Cardiac septum (tissue), 1 donor: Measurements from ENCODE around the gene SMPX. TPM values are rescaled to one million over a fixed set of nuclear protein-coding genes. Genes with fewer than 3 reads are reported as not detected.

Experiments
- DNase-seq: peaks from one replicate; pipeline ENCODE4 v3.0.0-alpha.2; 2020; ENCODE audit warnings: low spot score
- intact Hi-C: fragments of 100-400 bp; cut with DNase I; formaldehyde crosslinking; loops from one replicate; pipeline ENCODE4 v1.14.0; 2022
- total RNA-seq: library from RNA; stranded (reverse); fragmentation: NEBNext Ultra II Directional; extraction: Animal tissue kit (Norgen Biotek cat#: 25700); gene quantifications from one replicate; pipeline ENCODE4 v1.2.1, GENCODE V29; 2021
- donor health status: DM: no; HTN: no; CAD: no.

SMPX gene
- total RNA-seq, 1 donor from 2014 or later: 732 TPM

DNA sequence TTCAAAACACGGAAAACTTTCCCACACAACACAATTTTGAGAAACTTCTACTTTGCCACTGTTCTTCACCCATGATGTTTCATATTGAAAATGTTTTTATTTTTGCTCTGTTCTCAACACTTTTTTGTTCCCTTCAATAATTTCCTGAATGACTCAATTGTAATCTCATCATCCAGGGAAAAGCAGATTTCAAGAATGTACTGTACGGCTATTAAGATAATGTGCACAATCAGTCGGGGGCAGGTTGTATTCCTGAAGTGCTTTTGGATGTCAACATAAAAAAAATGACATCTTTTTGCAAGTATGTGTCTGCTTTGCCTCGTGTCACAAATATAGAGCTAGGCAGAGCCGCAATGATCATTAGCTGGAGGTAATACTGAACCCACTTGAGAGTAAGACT is 9.7 kb downstream of the SMPX start:
- intact Hi-C loops: loop anchor here (10.0 kb wide), 1 partner anchor 1223 kb away; no protein-coding TSS in a partner anchor
- DNase-seq: no peak

DNA sequence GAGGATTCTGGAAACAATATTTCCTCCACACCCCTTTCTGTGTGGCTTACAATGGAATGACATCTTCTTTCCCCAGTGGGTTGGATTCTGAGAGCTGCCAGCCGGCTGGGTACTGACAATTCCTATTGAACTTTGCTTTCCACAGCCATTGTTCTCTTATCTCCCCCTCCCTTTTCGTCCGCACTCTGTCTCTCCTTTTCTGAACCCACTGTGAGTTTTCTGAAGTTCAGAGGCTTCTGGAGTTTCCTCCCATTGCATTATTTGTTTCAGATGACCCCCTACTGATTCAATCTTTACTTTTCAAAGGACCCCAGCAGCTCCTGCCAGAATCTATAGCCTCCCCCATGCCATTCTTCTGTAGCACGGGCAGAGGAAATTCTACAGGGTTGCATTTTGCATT is 10.4 kb downstream of the SMPX start:
- intact Hi-C loops: loop anchor here (10.0 kb wide), 1 partner anchor 1223 kb away; no protein-coding TSS in a partner anchor
- DNase-seq: no peak

DNA sequence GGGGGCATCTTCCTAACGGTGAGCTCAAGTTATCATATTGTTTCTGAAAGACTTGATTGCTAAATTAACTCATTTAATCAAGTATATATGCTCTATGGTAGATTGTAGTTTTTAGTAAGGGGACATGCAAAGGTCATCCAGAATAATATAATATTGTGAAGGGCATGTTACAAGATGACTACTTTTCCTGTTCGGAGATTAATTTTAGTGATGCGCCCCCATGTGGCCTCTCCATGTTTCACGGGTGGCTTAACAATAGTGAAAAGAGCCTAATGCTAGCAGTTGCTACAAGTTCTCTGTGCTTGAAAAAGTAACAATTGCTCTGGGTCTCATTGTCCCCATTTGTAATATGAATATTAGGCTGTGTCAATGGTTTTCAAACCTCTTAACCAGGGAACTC is 12.2 kb downstream of the SMPX start:
- no peak for DNase-seq
- intact Hi-C loops: loop anchor here (10.0 kb wide), 1 partner anchor 1221 kb away; no protein-coding TSS in a partner anchor

DNA sequence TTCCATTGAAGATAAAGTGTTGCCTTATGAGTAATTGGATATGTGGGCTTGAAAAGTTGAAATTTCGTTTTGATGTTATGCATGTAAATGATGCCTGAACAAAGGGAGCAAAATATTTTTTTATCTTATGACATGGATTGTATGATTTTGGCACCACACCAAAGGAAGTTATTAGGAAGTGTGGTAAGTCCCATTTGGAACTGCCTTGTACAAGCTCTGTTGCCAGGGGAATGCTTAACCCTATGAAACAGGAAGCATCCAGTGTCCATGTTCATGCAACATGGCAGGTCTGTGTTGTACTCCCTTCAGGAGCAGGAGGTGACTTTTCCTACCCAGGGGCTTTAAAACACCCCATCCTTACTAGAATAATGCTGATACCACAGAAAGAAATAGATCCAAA is 13.2 kb downstream of the SMPX start:
- intact Hi-C loops: loop anchor here (10.0 kb wide), 1 partner anchor 1220 kb away; no protein-coding TSS in a partner anchor
- DNase-seq: no peak

DNA sequence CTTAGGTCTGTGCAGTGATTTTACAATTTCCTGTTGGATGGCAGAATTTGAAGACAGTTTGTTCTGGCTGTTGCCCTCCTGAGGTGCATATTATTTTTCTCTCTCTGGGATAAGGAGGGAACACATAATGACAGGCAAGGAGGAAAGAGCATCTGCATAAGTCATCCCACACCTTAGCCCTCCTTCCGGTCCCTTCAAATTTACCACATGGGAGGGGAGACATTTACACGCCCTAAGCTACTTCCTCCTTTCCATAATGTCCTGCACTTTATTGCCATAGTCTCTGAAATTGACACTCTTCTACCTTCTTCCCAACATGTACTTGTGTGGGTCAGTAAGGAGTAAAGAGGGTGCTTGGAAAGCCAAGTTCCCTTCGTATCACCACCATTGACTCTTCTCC is 13.9 kb downstream of the SMPX start:
- DNase-seq: no peak
- intact Hi-C loops: loop anchor here (10.0 kb wide), 1 partner anchor 1219 kb away; no protein-coding TSS in a partner anchor

DNA sequence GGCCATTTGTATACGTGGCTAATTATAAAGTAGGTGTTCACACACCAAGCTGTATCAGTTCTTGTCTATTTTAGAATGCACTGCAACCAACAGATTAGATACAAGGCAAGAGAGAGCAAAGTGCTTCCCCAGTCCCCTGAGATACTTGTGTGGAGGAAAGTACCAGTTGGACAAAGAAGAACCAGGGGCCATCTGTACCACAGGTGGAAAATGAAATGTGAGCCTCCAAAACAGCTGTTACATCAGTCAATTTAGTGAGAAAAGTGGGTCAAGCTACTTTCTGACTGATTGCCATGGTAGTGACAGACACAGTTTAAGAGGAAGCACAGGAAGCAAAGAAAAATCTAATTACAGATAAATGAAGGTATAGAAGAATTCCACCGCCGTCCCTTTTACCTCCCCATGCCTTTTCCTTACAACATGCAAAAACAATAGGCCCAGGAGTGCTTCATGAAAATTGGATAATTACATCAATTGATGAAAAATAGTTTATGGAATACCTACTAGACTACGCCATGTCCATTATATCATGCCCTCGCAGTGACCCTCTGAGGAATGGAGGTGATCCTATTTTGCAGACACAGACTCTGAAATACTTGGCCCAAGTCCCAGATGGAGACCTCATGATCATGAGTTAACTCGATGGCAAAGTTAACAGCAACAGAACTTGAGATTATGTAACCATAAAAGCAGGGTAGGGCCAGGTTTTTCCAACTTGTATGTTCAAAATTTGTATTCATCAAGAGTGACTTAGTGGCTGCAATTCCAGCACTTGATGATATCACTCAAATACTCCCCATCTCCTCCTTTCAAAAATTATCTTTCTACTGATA is 15.8 kb downstream of the SMPX start:
- intact Hi-C loops: loop anchor here (10.0 kb wide), 1 partner anchor 1217 kb away; no protein-coding TSS in a partner anchor
- DNase-seq: no peak

DNA sequence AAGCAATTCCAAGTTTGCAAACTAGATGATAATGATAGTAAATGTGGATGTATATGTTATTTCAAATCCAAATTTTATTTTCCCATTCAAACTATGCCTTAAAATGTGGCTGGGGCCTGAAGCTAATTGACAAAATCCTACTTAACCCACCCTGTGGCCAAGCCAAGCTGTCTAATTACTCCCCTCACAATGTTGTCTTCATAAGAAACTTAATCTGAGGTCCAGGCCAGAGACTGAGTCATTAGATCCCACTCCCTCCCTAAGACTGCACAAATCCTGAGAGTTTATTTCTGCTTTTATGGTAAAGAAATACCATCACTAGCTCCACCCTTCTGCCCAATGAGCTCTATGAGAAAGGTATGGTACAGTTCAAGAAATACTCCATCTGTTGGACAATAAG is 16.6 kb downstream of the SMPX start:
- DNase-seq: no peak
- intact Hi-C loops: loop anchor here (10.0 kb wide), 1 partner anchor 1217 kb away; no protein-coding TSS in a partner anchor

DNA sequence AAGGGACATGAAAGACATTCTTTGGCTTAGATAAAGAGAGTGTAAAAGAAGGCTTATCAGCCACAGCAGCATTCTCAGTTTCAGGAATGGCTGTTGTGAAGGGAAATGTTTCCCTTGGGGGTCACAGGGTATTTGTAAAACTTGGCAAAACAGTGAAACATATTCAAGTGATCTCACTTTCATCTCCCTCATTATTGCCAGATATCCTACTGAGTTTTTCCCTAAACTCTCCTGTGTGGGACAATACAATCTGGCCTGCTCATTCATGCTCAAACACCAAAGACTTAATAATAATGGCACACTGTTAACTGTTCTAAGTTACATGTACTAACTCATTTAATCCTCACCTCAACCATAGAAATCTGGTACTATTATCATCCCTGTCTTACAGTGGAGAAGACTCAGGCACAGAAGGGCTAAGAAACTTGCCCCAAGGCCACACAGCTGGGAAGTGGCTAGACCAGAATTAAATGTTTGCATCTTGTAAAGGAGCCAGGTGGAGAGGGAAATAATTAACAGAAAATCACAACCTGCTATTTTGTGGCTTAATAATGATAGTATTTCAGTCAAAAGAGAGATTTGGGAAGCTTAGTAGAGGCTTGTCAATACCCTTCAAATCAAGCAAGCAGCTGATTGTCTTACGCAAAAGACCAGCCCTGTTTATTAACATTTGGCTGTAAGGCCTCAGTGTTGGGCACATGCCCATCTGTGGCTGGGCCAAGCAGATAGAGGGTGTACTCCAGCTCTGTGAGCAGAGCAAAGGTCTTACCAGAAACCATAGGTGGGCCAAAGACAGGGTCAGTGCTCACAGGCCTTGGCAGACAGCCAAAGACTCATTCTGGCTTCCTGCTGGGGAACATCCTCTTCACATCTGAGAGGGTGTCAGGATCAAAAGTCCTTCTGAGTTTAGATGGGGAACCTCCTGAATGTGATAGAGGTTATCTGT is 17.3 kb downstream of the SMPX start:
- intact Hi-C loops: loop anchor here (10.0 kb wide), 1 partner anchor 1216 kb away; no protein-coding TSS in a partner anchor

DNA sequence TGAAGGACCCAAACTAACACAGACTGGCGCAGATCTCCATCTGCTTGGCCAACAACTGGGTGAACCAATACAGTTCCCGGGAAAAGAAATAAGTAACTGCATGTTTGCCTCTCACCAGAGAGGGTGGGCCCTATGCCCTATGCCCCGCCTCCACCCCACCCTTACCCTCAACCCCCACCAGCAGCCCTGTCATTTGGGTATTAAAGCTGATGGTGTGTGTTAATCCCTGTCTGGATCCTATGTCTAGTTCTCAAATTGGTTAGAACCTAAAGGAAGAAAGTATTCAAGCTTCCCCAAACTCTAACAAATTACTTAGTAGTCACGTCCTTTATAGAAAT is 19.0 kb downstream of the SMPX start:
- intact Hi-C loops: no loop called here
- DNase-seq: no peak

More for the DNA sequence above, 17.3 kb downstream of the SMPX start:
- DNase-seq: no peak

DNA sequence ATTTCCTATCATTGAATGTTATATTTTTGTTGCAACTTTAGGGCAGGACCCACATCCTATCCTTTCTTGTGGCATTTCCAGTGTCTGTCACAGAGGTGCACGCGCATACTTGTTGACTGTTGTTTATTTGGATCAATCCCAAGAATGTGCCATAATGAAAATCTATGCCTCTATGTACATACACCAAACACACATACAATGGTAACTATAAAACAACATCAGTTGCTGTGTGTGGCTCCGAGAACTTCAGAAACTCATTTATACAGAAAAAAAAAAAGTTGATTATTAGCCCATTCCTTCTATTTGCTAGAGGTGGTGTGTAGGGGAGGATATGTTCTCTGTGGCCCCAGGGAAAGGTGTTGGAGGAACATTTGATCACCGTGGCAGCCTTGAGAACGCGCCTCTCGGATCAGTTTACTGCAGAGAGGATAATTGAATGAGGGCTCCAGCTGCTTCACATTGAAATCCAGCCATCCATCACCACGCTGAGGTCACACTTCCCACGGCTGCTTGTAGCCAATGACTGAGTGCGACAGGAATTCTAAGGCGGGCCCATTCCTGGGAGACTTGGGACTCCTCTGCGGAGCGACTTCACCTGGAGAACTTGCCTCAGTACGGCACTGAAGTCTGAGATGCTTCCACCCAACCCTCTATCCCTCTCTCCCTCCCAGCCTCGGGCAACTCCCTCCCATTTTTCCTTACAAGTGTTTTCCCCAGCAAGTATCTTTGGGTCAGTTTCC is 19.5 kb downstream of the SMPX start:
- DNase-seq: no peak
- intact Hi-C loops: no loop called here

DNA sequence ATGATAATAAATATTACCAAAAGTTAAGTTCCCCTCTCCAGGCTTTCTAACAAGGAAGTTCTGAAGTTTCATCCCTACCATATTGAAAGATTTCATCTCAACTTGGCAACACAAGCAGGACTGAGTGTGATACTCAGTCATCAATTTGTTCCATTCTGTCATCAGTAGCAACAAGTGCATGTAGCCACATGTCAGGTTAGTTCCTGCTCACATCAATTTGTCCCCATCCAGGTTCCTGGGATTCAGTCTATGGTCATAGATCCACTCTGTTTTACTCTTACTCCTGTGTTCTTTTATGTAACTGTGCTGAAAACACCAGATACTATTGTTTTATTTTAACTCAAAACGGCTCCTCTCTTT is 22.2 kb downstream of the SMPX start:
- no peak for DNase-seq
- intact Hi-C loops: no loop called here

DNA sequence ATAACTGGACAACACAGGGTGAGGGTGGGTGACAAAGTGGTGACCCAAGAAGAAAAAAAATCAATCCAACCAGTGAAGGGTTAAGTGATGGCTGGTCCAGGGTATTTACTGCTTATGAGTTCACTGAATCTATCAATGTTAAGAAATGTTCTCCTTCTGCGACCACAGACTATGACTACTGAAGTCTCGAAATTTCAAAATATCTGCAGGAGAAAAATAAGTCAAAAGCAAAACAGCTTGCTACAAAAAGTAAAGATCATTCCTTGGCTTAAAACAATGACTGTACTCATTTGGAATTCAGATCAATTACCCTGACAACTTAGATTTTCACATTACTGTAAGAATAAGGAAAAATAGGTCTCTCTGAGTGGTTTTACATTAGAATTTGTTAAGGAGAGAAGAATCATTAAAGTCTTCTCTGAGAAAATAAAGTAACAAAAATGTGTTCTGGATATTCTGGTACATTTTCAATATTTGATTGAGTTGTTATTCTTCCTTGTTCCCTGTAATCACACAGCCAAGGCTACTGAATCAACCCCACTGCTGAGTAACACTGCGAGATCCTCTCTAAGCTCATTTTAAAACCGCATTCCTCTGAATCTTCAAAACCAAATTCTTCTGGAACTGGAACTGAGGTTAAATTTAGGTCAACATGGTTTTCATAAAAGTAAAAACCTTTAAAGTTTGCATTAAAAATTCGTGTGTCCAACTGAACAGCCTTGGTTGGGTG is 22.7 kb downstream of the SMPX start:
- no peak for DNase-seq
- intact Hi-C loops: no loop called here

DNA sequence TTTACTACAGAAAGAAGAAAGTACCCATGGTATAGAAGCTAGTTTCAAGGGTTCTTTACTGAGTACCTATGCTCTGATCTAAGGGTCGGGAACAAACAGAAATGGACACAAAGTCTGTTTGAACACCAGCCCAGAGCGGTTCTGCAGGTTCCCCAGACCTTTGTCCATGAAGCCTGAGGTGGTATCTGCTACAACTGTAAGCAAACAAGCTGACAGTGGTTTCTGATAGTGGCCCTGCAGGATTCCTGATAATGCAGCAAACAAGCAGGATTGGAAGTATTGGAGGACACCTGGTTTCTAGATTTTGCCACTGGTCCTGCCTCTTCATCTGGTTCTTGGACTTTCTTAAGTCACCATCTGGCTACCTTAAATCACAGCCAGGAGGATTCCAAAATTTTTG is 23.7 kb downstream of the SMPX start:
- intact Hi-C loops: no loop called here
- DNase-seq: no peak

DNA sequence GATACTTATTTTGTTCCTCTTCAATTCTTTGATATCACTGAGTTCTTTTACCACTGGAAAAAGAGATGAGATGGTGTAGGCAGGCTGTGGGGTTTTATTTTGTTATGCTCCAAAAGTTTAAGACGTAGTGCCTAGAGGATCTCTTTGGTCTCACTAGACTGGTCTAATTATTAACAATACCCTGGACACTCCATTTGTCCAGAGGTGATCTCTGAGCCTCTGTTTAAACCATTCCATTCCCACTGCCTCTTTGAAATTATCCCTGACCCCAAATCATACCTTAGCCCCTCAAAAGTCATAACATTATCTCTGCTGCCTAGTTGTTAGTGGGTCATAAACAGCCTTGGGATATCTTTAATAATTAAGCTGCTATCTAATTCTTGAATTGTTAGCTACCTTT is 24.2 kb downstream of the SMPX start:
- DNase-seq: no peak
- intact Hi-C loops: no loop called here

DNA sequence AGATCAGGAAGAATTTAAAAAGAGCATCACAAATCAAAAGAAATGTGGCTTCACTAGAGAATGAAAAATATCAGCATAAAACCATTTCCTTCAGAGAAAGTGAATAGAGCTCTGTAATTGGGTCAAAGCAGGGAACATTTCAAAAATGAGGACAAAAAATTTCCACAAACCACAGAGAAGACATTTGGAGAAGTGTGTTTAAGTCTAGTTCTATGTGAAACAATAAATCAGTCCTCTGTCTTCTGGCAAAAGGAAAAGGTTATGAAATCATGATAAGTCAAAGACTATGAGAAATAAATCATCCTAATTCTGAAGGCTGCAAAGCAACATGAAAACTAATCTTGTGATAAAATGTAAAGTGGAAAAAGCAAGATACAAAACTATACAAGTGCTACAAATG is 27.9 kb downstream of the SMPX start:
- intact Hi-C loops: no loop called here
- DNase-seq: no peak

DNA sequence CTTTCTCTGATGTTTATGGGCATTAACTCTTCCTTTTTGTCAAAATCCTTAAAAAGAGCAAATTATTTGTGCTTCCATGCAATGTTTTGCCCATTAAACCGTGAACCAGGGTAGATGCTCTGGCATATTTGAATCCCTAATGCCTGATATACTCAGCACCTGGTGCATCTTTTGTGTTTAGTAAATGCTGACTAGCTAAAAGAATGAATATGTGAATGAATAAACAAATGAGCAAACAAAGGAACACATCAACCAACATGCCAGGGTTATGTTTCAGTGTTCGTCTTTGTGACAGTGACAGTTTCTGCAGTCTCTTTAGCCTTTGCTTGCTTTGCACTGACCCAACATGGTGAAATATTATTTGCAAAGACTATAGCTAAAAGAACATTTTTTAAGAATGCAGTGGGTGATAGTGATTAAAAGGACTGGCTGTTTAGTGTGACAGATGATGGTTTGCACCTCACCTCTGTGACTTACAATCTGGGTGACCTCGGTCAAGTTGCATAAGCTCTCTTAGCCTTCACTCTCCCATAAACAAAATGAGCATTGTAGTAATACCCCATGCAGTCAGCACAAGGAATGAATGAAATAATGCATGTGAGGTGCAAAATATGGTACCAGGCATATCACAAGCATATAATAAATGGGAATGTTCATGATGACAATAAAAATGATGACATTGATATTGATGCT is 29.5 kb downstream of the SMPX start:
- no peak for DNase-seq
- intact Hi-C loops: no loop called here

DNA sequence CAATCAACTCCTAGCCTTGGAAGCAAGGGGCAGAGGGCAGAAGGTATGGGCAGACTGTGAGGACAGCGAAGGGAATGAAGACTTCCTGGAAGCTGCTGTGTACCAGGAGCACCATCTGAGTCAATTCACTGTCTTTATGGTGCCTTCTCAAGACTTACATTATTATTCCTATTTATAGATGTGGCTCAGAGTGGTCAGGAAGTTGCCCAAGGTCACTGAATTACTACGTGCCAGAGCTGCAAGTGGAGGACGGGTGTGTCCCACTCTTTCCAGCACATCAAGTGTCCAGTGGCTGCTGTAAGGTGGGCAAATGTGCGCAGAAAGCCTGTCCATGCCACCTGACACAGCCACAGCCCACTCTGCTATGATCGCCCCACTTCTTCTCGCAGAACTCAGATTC is 32.0 kb downstream of the SMPX start:
- intact Hi-C loops: no loop called here
- no peak for DNase-seq

DNA sequence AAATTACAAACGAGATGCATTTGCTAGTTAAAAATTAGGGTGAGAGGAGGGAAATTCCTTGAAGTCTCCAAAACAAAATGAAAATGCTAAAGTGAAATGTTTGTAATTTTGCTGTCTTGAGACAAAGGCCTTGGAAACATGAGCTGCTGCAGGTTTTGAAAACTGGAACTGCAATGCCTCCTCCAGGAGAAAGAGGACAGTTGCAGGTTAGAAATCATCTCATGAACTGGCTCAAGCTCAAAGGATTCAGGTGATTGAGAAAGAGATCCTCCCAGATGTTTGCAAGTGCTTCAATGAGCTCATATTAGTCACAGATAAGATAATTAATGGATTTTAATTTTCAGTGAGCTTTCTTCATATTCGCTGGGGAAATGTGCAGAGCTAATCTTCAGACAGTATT is 32.4 kb downstream of the SMPX start:
- intact Hi-C loops: no loop called here
- DNase-seq: no peak
